ENCODE results near the gene WDR91.

DNA sequence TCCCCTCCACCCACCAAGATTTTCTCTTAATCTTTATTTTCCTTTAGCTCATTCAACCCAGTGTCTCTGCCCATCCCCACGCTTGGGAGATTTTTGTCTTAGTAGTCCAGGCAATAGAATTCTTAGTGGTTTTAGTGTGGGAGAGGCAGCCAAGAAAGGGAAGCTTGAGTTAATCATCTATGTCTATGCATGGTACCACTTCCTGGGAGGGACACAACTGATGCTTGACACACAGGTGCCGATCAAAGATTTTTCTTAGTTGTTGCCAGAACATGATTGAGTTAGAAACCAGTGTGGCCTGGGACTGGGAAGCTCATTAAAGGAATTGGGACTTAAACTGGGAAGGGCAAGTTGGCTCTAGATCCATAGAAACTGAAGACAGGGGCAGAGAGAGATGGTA, 25.4 kb upstream of the WDR91 start:
- TF ChIP-seq, protein P1, sequence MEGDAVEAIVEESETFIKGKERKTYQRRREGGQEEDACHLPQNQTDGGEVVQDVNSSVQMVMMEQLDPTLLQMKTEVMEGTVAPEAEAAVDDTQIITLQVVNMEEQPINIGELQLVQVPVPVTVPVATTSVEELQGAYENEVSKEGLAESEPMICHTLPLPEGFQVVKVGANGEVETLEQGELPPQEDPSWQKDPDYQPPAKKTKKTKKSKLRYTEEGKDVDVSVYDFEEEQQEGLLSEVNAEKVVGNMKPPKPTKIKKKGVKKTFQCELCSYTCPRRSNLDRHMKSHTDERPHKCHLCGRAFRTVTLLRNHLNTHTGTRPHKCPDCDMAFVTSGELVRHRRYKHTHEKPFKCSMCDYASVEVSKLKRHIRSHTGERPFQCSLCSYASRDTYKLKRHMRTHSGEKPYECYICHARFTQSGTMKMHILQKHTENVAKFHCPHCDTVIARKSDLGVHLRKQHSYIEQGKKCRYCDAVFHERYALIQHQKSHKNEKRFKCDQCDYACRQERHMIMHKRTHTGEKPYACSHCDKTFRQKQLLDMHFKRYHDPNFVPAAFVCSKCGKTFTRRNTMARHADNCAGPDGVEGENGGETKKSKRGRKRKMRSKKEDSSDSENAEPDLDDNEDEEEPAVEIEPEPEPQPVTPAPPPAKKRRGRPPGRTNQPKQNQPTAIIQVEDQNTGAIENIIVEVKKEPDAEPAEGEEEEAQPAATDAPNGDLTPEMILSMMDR (conservative IDR thresholded peaks at IDR 0.05; ENCODE audit: low read length) = no peak
- TF ChIP-seq EZH2phosphoT487 (IDR thresholded peaks at IDR 0.05; ENCODE audit: borderline replicate concordance) = no peak
